Mesendoderm (in vitro differentiated cells): ENCODE data around the gene CEP152.
A peak's percentile ranks its signal among the peaks of the same experiment; 100 is the strongest.

Source experiments
- DNase-seq: peaks from one replicate; pipeline ENCODE4 v3.0.0; 2013
- H2AK5ac ChIP-seq: 2 replicates; pipeline ENCODE4 v1.6.1; 2013; ENCODE audit warnings: low read length, inconsistent platforms
- H2BK120ac ChIP-seq: 2 replicates; pipeline ENCODE4 v1.6.1; 2013; ENCODE audit warnings: low read depth, mild to moderate bottlenecking, low read length, moderate library complexity, mixed read lengths
- H2BK15ac ChIP-seq: replicated peaks from 2 replicates; pipeline ENCODE4 v1.6.1; 2013; ENCODE audit warnings: low read depth, mild to moderate bottlenecking, moderate library complexity
- H2BK5ac ChIP-seq: 2 replicates; pipeline ENCODE4 v1.6.1; 2013; ENCODE audit warnings: low read length, inconsistent platforms
- H3K18ac ChIP-seq: 2 replicates; pipeline ENCODE4 v1.6.1; 2013; ENCODE audit warnings: mild to moderate bottlenecking, low read length, mixed read lengths
- H3K23ac ChIP-seq: one replicate; pipeline ENCODE4 v1.6.1; 2013; ENCODE audit warnings: low read length
- H3K27ac ChIP-seq: 2 replicates; pipeline ENCODE4 v1.5.1; 2013; ENCODE audit warnings: low read depth, mild to moderate bottlenecking, inconsistent platforms, low read length, moderate library complexity
- H3K27me3 ChIP-seq: 2 replicates; pipeline ENCODE4 v1.6.1; 2013; ENCODE audit warnings: low read length, control low read depth, mild to moderate bottlenecking, inconsistent platforms; ENCODE audit not compliant: insufficient read depth, poor library complexity
- H3K36me3 ChIP-seq: 2 replicates; pipeline ENCODE4 v1.6.1; 2013; ENCODE audit warnings: low read length, inconsistent platforms; ENCODE audit not compliant: control insufficient read depth, insufficient read depth
- H3K4ac ChIP-seq: one replicate; pipeline ENCODE4 v1.6.1; 2013; ENCODE audit warnings: low read depth, mild to moderate bottlenecking, low read length, moderate library complexity
- H3K4me1 ChIP-seq: 2 replicates; pipeline ENCODE4 v1.6.1; 2013; ENCODE audit warnings: low read depth, low read length, inconsistent platforms; ENCODE audit not compliant: control insufficient read depth
- H3K4me2 ChIP-seq: 2 replicates; pipeline ENCODE4 v1.6.1; 2013; ENCODE audit warnings: low read length
- H3K4me3 ChIP-seq: 2 replicates; pipeline ENCODE4 v1.5.1; 2013; ENCODE audit warnings: mild to moderate bottlenecking, low read length
- H3K56ac ChIP-seq: one replicate; pipeline ENCODE4 v1.6.1; 2013; ENCODE audit warnings: low read length
- H3K79me1 ChIP-seq: 2 replicates; pipeline ENCODE4 v1.6.1; 2013; ENCODE audit warnings: low read length, inconsistent platforms
- H3K79me2 ChIP-seq: 2 replicates; pipeline ENCODE4 v1.6.1; 2013; ENCODE audit warnings: mild to moderate bottlenecking, low read length; ENCODE audit not compliant: control insufficient read depth, insufficient read depth
- H3K9ac ChIP-seq: 2 replicates; pipeline ENCODE4 v1.6.1; 2013; ENCODE audit warnings: low read length, inconsistent platforms
- H4K5ac ChIP-seq: one replicate; pipeline ENCODE4 v1.6.1; 2013; ENCODE audit warnings: low read length
- H4K8ac ChIP-seq: one replicate; pipeline ENCODE4 v1.6.1; 2013; ENCODE audit warnings: low read depth, mild to moderate bottlenecking, control low read depth, low read length, moderate library complexity
- WGBS: extraction: QIAGEN DNeasy Blood & Tissue Kit; methylation state at CpG from one replicate; pipeline ENCODE4 v1.1.7; 2013; ENCODE audit warnings: low lambda C conversion rate, missing lambda C conversion rate; ENCODE audit not compliant: insufficient coverage; ENCODE audit errors: extremely low coverage; 5-methylcytosine and 5-hydroxymethylcytosine counted together

The CEP152 gene

GRCh38 chr15:48803877-48804276 lies 7.0 kb downstream of the CEP152 start:
- H3K4ac ChIP-seq = no peak overlapping the region
- no peak overlapping the region for H3K4me2 ChIP-seq
- no peak for DNase-seq
- H3K4me1 ChIP-seq = no peaks in the 10 kb centered on the region
- no peak overlapping the region for H3K56ac ChIP-seq
- no peak overlapping the region for H3K23ac ChIP-seq
- H2BK15ac ChIP-seq = no peak overlapping the region
- WGBS = no CpG with 5 or more reads among the region's 2 CpGs
- no peak overlapping the region for H2AK5ac ChIP-seq
- H4K8ac ChIP-seq = no peak overlapping the region
- H3K9ac ChIP-seq = no peak overlapping the region
- H3K36me3 ChIP-seq = no peaks in the 10 kb centered on the region
- H3K79me2 ChIP-seq = peaks cover 3% of the 10 kb centered on the region
- no peak overlapping the region for H2BK5ac ChIP-seq
- no peak overlapping the region for H3K4me3 ChIP-seq
- H2BK120ac ChIP-seq = no peak overlapping the region
- no peak overlapping the region for H4K5ac ChIP-seq
- H3K18ac ChIP-seq = no peak overlapping the region
- peaks cover 3% of the 10 kb centered on the region for H3K79me1 ChIP-seq
- no peaks in the 10 kb centered on the region for H3K27me3 ChIP-seq
- no peak overlapping the region for H3K27ac ChIP-seq

- DNase-seq = peak; percentile 43
- no peak overlapping the region for H3K4me3 ChIP-seq
These were observed 8.0 kb downstream of the CEP152 start for GRCh38 chr15:48802867-48803266.

GRCh38 chr15:48802257-48802656 lies 8.6 kb downstream of the CEP152 start:
- Histone ChIP-seq H3K18ac (no peak overlapping the region), H3K27me3 (no peaks in the 10 kb centered on the region), H2BK15ac (no peak overlapping the region), H3K9ac (no peak overlapping the region), H3K4me1 (peaks cover 3% of the 10 kb centered on the region), H3K4me2 (no peak overlapping the region), H2AK5ac (no peak overlapping the region), H3K4ac (no peak overlapping the region), H3K27ac (no peak overlapping the region), H3K79me2 (peaks cover 3% of the 10 kb centered on the region), H3K79me1 (peaks cover 6% of the 10 kb centered on the region), H4K5ac (no peak overlapping the region), H4K8ac (no peak overlapping the region), H3K56ac (no peak overlapping the region), H3K36me3 (no peaks in the 10 kb centered on the region), H2BK120ac (no peak overlapping the region), H3K23ac (no peak overlapping the region), H3K4me3 (no peak overlapping the region), H2BK5ac (no peak overlapping the region)
- no peak for DNase-seq
- no CpG with 5 or more reads among the region's 3 CpGs for WGBS

More at GRCh38 chr15:48802867-48803266, 8.0 kb downstream of the CEP152 start:
- H3K27me3 ChIP-seq = no peaks in the 10 kb centered on the region
- peaks cover 4% of the 10 kb centered on the region for H3K79me1 ChIP-seq
- no peak overlapping the region for H3K23ac ChIP-seq
- H4K5ac ChIP-seq = no peak overlapping the region
- no peak overlapping the region for H2BK120ac ChIP-seq
- no peak overlapping the region for H3K56ac ChIP-seq
- H3K18ac ChIP-seq = no peak overlapping the region
- peaks cover 1% of the 10 kb centered on the region for H3K4me1 ChIP-seq
- no peak overlapping the region for H4K8ac ChIP-seq
- no peak overlapping the region for H3K27ac ChIP-seq
- H3K9ac ChIP-seq = no peak overlapping the region
- no peak overlapping the region for H3K4me2 ChIP-seq
- H3K4ac ChIP-seq = no peak overlapping the region
- no peak overlapping the region for H2AK5ac ChIP-seq
- H3K79me2 ChIP-seq = peaks cover 3% of the 10 kb centered on the region
- H2BK15ac ChIP-seq = no peak overlapping the region
- H3K36me3 ChIP-seq = no peaks in the 10 kb centered on the region
- H2BK5ac ChIP-seq = no peak overlapping the region

- no peak overlapping the region for H2BK120ac ChIP-seq
- H3K18ac ChIP-seq = no peak overlapping the region
- no peak overlapping the region for H3K9ac ChIP-seq
- H3K27me3 ChIP-seq = no peaks in the 10 kb centered on the region
- H2BK15ac ChIP-seq = no peak overlapping the region
- H3K79me1 ChIP-seq = peaks cover 6% of the 10 kb centered on the region
- H3K23ac ChIP-seq = no peak overlapping the region
- no peak overlapping the region for H3K4me2 ChIP-seq
- no peak overlapping the region for H2AK5ac ChIP-seq
- no CpG with 5 or more reads among the region's 4 CpGs for WGBS
- H4K8ac ChIP-seq = no peak overlapping the region
- no peak overlapping the region for H3K4ac ChIP-seq
- H3K4me1 ChIP-seq = peaks cover 3% of the 10 kb centered on the region
- H3K4me3 ChIP-seq = no peak overlapping the region
- H3K27ac ChIP-seq = no peak overlapping the region
- H3K36me3 ChIP-seq = no peaks in the 10 kb centered on the region
- DNase-seq = no peak
- no peak overlapping the region for H2BK5ac ChIP-seq
- H3K56ac ChIP-seq = no peak overlapping the region
- H4K5ac ChIP-seq = no peak overlapping the region
- peaks cover 3% of the 10 kb centered on the region for H3K79me2 ChIP-seq
These were observed 9.9 kb downstream of the CEP152 start for GRCh38 chr15:48800811-48801455.

- Histone ChIP-seq H3K79me2 (peaks cover 3% of the 10 kb centered on the region), H2AK5ac (no peak overlapping the region), H3K27me3 (no peaks in the 10 kb centered on the region), H3K36me3 (no peaks in the 10 kb centered on the region), H4K8ac (no peak overlapping the region), H3K4me2 (no peak overlapping the region), H2BK15ac (no peak overlapping the region), H3K56ac (no peak overlapping the region), H3K9ac (no peak overlapping the region), H3K4ac (no peak overlapping the region), H3K79me1 (peaks cover 6% of the 10 kb centered on the region), H2BK5ac (no peak overlapping the region), H3K23ac (no peak overlapping the region), H3K18ac (no peak overlapping the region), H3K4me3 (no peak overlapping the region), H2BK120ac (no peak overlapping the region), H3K27ac (no peak overlapping the region), H3K4me1 (peaks cover 3% of the 10 kb centered on the region), H4K5ac (no peak overlapping the region)
- WGBS = no CpG with 5 or more reads among the region's 1 CpG
- DNase-seq = no peak
These were observed 10.6 kb downstream of the CEP152 start for GRCh38 chr15:48800245-48800644.

- H3K4me1 ChIP-seq = peaks cover 3% of the 10 kb centered on the region
- H3K36me3 ChIP-seq = no peaks in the 10 kb centered on the region
- no CpG with 5 or more reads among the region's 1 CpG for WGBS
- no peak overlapping the region for H3K23ac ChIP-seq
- no peaks in the 10 kb centered on the region for H3K27me3 ChIP-seq
- H2BK120ac ChIP-seq = no peak overlapping the region
- H4K8ac ChIP-seq = no peak overlapping the region
- H3K56ac ChIP-seq = no peak overlapping the region
- H3K4ac ChIP-seq = no peak overlapping the region
- H3K4me3 ChIP-seq = no peak overlapping the region
- no peak overlapping the region for H3K9ac ChIP-seq
- H3K79me2 ChIP-seq = peaks cover 3% of the 10 kb centered on the region
- H2AK5ac ChIP-seq = no peak overlapping the region
- DNase-seq = peak; percentile 94
- H2BK15ac ChIP-seq = no peak overlapping the region
- H3K79me1 ChIP-seq = peaks cover 6% of the 10 kb centered on the region
- no peak overlapping the region for H3K4me2 ChIP-seq
- no peak overlapping the region for H2BK5ac ChIP-seq
- H3K27ac ChIP-seq = no peak overlapping the region
- H4K5ac ChIP-seq = no peak overlapping the region
- no peak overlapping the region for H3K18ac ChIP-seq
These were observed 12.6 kb downstream of the CEP152 start for GRCh38 chr15:48798319-48798718.
